ENCODE results near the gene RAB15. TPM values are rescaled to one million over a fixed set of nuclear protein-coding genes. Genes with fewer than 3 reads are reported as not detected.

Gene RAB15
- total and polyA plus RNA-seq, 9 of the 15 experiments (the other 6 are each of a cell fraction or from before 2014, with no cell fraction given) = 0.09 to 0.30 (median 0.16) TPM; not detected in 2

DNA sequence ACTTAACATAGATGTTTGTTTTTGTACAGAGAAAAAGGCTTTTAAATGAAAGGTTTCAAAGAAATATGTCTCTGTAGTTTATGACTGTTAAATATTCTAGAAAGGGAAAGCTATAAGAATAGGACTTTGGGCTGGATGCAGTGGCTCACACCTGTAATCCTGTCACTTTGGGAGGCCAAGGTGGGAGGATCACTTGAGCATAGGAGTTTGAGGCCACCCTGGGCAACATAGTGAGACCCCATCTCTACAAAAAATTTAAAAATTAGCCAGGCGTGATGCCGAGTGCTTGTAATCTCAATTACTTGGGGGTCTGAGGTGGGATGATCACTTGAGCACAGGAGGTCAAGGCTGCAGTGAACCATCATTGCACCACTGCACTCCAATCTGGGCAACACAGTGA is 41.0 kb downstream of the RAB15 start (continued):
- TF ChIP-seq, protein P1, sequence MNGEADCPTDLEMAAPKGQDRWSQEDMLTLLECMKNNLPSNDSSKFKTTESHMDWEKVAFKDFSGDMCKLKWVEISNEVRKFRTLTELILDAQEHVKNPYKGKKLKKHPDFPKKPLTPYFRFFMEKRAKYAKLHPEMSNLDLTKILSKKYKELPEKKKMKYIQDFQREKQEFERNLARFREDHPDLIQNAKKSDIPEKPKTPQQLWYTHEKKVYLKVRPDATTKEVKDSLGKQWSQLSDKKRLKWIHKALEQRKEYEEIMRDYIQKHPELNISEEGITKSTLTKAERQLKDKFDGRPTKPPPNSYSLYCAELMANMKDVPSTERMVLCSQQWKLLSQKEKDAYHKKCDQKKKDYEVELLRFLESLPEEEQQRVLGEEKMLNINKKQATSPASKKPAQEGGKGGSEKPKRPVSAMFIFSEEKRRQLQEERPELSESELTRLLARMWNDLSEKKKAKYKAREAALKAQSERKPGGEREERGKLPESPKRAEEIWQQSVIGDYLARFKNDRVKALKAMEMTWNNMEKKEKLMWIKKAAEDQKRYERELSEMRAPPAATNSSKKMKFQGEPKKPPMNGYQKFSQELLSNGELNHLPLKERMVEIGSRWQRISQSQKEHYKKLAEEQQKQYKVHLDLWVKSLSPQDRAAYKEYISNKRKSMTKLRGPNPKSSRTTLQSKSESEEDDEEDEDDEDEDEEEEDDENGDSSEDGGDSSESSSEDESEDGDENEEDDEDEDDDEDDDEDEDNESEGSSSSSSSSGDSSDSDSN (IDR thresholded peaks at IDR 0.05; ENCODE audit: borderline replicate concordance in 1 of 2, low read depth in 2 of 2, low read length in 2 of 2) = no peak
- TF ChIP-seq, protein P2, sequence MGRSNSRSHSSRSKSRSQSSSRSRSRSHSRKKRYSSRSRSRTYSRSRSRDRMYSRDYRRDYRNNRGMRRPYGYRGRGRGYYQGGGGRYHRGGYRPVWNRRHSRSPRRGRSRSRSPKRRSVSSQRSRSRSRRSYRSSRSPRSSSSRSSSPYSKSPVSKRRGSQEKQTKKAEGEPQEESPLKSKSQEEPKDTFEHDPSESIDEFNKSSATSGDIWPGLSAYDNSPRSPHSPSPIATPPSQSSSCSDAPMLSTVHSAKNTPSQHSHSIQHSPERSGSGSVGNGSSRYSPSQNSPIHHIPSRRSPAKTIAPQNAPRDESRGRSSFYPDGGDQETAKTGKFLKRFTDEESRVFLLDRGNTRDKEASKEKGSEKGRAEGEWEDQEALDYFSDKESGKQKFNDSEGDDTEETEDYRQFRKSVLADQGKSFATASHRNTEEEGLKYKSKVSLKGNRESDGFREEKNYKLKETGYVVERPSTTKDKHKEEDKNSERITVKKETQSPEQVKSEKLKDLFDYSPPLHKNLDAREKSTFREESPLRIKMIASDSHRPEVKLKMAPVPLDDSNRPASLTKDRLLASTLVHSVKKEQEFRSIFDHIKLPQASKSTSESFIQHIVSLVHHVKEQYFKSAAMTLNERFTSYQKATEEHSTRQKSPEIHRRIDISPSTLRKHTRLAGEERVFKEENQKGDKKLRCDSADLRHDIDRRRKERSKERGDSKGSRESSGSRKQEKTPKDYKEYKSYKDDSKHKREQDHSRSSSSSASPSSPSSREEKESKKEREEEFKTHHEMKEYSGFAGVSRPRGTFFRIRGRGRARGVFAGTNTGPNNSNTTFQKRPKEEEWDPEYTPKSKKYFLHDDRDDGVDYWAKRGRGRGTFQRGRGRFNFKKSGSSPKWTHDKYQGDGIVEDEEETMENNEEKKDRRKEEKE (IDR thresholded peaks at IDR 0.05; ENCODE audit: borderline replicate concordance in 1 of 2, control insufficient read depth in 1 of 2, low read depth in 2 of 2, low read length in 1 of 2) = no peak
- no peak for TF ChIP-seq MTF1 (CRISPR knock-in tag; IDR thresholded peaks at IDR 0.05; ENCODE audit: borderline replicate concordance)
- TF ChIP-seq, protein P3, sequence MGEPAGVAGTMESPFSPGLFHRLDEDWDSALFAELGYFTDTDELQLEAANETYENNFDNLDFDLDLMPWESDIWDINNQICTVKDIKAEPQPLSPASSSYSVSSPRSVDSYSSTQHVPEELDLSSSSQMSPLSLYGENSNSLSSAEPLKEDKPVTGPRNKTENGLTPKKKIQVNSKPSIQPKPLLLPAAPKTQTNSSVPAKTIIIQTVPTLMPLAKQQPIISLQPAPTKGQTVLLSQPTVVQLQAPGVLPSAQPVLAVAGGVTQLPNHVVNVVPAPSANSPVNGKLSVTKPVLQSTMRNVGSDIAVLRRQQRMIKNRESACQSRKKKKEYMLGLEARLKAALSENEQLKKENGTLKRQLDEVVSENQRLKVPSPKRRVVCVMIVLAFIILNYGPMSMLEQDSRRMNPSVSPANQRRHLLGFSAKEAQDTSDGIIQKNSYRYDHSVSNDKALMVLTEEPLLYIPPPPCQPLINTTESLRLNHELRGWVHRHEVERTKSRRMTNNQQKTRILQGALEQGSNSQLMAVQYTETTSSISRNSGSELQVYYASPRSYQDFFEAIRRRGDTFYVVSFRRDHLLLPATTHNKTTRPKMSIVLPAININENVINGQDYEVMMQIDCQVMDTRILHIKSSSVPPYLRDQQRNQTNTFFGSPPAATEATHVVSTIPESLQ (CRISPR knock-in tag; IDR thresholded peaks at IDR 0.05) = no peak
- TF ChIP-seq, protein P4, sequence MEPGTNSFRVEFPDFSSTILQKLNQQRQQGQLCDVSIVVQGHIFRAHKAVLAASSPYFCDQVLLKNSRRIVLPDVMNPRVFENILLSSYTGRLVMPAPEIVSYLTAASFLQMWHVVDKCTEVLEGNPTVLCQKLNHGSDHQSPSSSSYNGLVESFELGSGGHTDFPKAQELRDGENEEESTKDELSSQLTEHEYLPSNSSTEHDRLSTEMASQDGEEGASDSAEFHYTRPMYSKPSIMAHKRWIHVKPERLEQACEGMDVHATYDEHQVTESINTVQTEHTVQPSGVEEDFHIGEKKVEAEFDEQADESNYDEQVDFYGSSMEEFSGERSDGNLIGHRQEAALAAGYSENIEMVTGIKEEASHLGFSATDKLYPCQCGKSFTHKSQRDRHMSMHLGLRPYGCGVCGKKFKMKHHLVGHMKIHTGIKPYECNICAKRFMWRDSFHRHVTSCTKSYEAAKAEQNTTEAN (CRISPR knock-in tag; IDR thresholded peaks at IDR 0.05) = no peak
- no peak for TF ChIP-seq RBM15 (IDR thresholded peaks at IDR 0.05; ENCODE audit: insufficient read depth, low read length)
